Activated T-cell treated with anti-CD3 and anti-CD28 coated beads, Interleukin-2, amount 50 U/mL, for 72 hours (primary cell): Measurements from ENCODE around the gene NEK5. TPM values are rescaled to one million over a fixed set of nuclear protein-coding genes. Genes with fewer than 3 reads are reported as not detected.
"Not testable (repeated sequence)": the region's sequence is repeated elsewhere in the genome, so short reads cannot be mapped to it uniquely, and the experiment has no call there.

Experiments
- ATAC-seq, 2 donors: fragments of 150-1000 bp; cut with Tn5 transposase; replicated peaks in 1 of 2; 2 replicates each; pipeline ENCODE4 v1.10.0; 2021; ENCODE audit warnings: moderate library complexity in 2 of 2, mild to moderate bottlenecking in 1 of 2
- DNase-seq, 2 donors: peaks; one replicate each; pipeline ENCODE4 v3.0.0; 2021 to 2022; ENCODE audit warnings: mixed read lengths in 1 of 2
- H3K27ac Mint-ChIP-seq: one replicate; pipeline ENCODE4 v1.8.0; 2022; ENCODE audit warnings: mild to moderate bottlenecking, moderate library complexity, mixed read lengths
- H3K27me3 Mint-ChIP-seq: one replicate; pipeline ENCODE4 v1.8.0; 2022; ENCODE audit warnings: low read depth, mixed read lengths
- H3K36me3 Mint-ChIP-seq, 2 donors: one replicate each; pipeline ENCODE4 v1.8.0; 2022; ENCODE audit warnings: mixed read lengths in 2 of 2, mild to moderate bottlenecking in 1 of 2; ENCODE audit not compliant: insufficient read depth in 2 of 2
- H3K4me1 Mint-ChIP-seq: one replicate; pipeline ENCODE4 v1.8.0; 2022; ENCODE audit warnings: low read depth, mixed read lengths
- H3K4me3 Mint-ChIP-seq, 2 donors: one replicate each; pipeline ENCODE4 v1.8.0; 2022; ENCODE audit warnings: mild to moderate bottlenecking in 2 of 2, mixed read lengths in 2 of 2, moderate library complexity in 2 of 2
- H3K9me3 Mint-ChIP-seq, 2 donors: one replicate each; pipeline ENCODE4 v1.8.0; 2022; ENCODE audit warnings: mixed read lengths in 2 of 2
- total RNA-seq, 2 donors: library from RNA; stranded (reverse); gene quantifications; one replicate each; pipeline ENCODE4 v1.2.3, GENCODE V29; 2022

The NEK5 gene, protein sequence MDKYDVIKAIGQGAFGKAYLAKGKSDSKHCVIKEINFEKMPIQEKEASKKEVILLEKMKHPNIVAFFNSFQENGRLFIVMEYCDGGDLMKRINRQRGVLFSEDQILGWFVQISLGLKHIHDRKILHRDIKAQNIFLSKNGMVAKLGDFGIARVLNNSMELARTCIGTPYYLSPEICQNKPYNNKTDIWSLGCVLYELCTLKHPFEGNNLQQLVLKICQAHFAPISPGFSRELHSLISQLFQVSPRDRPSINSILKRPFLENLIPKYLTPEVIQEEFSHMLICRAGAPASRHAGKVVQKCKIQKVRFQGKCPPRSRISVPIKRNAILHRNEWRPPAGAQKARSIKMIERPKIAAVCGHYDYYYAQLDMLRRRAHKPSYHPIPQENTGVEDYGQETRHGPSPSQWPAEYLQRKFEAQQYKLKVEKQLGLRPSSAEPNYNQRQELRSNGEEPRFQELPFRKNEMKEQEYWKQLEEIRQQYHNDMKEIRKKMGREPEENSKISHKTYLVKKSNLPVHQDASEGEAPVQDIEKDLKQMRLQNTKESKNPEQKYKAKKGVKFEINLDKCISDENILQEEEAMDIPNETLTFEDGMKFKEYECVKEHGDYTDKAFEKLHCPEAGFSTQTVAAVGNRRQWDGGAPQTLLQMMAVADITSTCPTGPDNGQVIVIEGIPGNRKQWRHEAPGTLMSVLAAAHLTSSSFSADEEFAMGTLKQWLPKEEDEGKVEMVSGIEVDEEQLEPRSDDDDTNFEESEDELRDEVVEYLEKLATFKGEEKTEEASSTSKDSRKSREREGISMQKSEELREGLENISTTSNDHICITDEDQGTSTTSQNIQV
- under 1 TPM; 0.12 to 0.16 TPM for total RNA-seq

DNA sequence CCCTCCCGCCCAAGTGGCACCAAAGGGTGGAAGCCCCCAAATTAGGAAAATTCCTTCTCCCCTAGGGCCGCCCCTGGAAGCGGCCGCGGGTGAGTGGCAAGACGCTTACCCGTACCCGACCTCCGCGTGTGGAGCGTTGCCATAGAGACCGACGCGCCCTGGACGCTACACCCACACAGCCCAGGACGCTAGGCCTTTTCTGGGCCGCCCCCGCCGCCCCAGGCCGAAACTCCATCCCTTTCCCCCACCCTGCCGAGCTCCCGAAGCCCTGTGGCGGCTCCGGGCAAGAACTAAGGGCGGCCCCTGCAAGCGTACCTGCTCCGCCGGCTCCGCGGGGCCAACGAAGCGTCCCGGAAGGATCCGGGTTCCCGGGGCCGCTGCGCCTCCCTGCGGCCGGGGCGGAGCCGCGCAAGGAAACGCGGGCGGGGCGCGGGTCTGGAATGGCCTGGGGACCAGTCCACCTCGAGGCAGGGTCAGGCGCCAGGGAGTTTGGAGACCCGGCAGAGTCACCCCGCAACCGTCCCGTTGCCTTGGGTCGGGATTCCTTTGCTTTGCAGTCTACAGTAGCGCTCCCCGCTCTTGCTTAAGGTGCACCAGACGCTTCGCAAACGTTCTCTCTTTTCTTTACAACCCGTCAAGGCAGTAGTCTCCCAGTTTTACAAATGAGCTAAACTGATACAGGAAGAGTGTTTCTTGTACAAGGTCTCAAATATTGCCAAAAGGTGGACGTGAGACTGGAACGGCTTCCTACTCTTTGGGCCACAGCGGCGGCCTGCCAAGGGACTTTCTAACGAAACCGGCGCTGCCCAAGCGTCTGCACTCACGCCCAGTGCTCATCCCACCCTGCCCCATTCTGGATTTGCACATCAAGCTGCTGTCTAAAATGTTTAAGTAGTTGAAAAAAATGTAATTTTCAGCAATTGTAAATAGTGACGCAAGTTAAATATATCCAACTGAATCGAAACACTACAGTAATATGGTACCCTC, at the start of gene NEK5:
Gene NEK5 (minus strand): TSS at position 360 of the 987 bp plus-strand sequence. CDS start 1,591 bp downstream, outside the sequence.
- Mint-ChIP-seq H3K27me3 (peaks cover 13% of the 10 kb centered on the region), H3K4me3 (peak within 1 kb of the TSS; percentile 80 to 96), H3K9me3 (no peaks in the 10 kb centered on the region), H3K36me3 (no peaks in the 10 kb centered on the region), H3K27ac (no peak within 1 kb of the TSS), H3K4me1 (peaks cover 22% of the 10 kb centered on the region)
- peak; percentile 82 for ATAC-seq
- DNase-seq, result peak; percentile 66 to 75

DNA sequence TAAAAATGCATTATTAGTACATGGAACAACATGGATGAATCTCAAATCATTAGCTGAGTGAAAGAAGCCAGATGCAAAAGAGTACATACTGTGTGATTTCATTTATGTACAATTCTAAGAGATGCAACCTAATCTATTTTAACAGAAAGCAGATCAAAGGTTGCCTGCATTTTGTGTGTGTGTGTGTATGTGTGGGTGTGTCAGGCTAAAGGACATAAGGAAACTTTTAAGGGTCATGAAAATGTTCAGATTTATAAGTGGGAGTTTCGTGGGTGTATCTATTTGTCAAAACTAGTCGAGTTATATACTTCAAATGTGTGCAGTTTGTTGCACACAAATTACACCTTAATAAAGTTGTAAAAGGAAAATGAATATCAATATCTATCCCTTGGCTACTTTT, 48.4 kb upstream of the NEK5 start:
- H3K27ac Mint-ChIP-seq, result no peak overlapping the region
- H3K36me3 Mint-ChIP-seq, result peaks cover 0 to 14% of the 10 kb centered on the region in 2 donors
- ATAC-seq, result no peak
- DNase-seq, result no peak
- H3K4me3 Mint-ChIP-seq, result no peak overlapping the region
- no peaks in the 10 kb centered on the region for H3K27me3 Mint-ChIP-seq
- H3K4me1 Mint-ChIP-seq, result peaks cover 3% of the 10 kb centered on the region
- no peaks in the 10 kb centered on the region for H3K9me3 Mint-ChIP-seq

DNA sequence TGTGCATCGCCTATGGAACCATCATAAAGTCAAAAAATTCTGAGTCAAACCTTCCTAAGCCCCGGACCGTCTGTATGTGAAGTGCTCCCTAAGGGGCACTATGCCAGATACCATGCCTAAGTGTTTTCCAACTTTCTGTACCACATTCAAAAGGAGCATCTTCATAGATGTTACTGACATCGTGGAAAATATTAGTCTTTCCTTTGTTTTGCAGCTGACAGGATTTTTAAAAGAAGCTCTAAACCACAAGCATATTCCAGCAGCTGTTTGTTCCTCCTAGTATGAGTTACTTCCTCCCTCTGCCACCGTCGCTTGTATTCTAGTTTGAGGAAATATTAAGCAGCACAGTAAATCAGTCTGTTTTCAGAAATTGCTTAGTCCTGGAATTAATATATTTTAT, 45.1 kb upstream of the NEK5 start:
- not testable (repeated sequence) for H3K4me3 Mint-ChIP-seq, H3K4me1 Mint-ChIP-seq, ATAC-seq, DNase-seq, H3K9me3 Mint-ChIP-seq, H3K27me3 Mint-ChIP-seq, H3K36me3 Mint-ChIP-seq
- H3K27ac Mint-ChIP-seq, result peak overlapping the region; percentile 68

DNA sequence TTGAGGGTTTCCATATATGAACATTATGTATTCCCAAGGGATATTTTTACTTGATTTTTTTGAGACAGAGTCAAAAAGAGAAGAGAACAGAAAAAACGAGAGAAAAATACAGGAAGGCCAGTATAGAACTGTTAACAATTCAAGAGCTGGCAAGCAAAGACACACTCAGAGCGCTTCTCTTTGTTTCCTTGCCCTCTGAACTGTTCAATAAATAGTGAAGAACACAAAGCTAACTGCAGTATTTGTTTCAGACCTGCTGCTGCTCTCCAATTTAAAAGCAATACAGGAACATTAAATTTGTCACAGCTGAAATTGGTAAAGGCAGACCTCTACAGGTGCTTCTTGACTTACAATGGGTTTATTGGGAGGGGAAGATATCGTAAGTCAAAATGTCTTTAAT, 44.5 kb upstream of the NEK5 start:
- H3K9me3 Mint-ChIP-seq, result no peaks in the 10 kb centered on the region
- peaks cover 0 to 9% of the 10 kb centered on the region in 2 donors for H3K36me3 Mint-ChIP-seq
- no peak for DNase-seq
- no peak for ATAC-seq
- no peak overlapping the region for H3K4me3 Mint-ChIP-seq
- H3K27ac Mint-ChIP-seq, result peak overlapping the region; percentile 81
- H3K4me1 Mint-ChIP-seq, result no peaks in the 10 kb centered on the region
- H3K27me3 Mint-ChIP-seq, result no peaks in the 10 kb centered on the region

DNA sequence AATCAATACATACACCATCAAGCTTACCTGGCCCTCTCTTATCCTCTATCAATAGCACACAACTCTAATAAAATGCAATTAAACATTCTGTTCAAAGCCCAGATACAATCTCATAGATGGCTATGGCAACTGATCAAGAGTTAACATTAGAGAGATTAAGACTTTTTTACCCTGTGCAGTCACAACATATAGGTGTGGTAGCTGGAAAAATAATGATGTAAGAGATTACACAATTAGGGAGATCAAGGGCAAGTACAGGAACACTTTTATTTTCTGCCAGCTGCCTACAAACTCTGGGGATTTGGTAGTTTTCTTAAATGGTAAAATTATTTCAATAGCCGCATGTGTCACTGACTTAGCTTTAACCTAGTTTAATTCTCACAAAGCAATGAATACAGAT, 42.8 kb upstream of the NEK5 start:
- H3K9me3 Mint-ChIP-seq, H3K4me1 Mint-ChIP-seq, ATAC-seq, H3K27me3 Mint-ChIP-seq, DNase-seq, H3K4me3 Mint-ChIP-seq, H3K36me3 Mint-ChIP-seq: not testable (repeated sequence)
- H3K27ac Mint-ChIP-seq, result peak overlapping the region; percentile 74

DNA sequence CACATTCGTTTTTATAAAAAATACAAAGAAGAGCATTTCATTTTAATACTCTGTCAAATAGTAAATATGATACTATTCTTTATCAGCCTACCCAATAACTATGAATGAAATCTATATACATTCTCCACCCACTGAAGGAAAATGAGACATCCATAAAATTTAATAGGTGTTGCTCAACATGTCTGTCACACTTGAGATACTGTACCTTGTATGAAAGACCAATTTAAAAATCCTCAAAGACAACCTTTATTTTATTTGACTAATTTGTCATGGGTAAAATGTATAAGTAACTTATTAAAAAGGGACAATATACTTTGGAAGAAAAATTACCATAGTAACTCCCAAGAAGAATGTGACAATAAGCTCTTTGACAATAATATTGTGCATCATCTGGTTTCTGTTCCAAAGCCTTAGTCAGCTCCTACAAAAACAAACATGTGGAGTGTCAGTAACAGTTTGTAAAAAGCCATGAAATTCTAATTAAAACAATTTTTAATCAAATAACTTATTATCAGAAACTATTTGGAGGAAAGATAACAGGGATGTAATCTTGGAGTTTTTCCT, 42.0 kb upstream of the NEK5 start:
- H3K9me3 Mint-ChIP-seq, H3K4me3 Mint-ChIP-seq, H3K36me3 Mint-ChIP-seq, H3K4me1 Mint-ChIP-seq, H3K27ac Mint-ChIP-seq, DNase-seq, H3K27me3 Mint-ChIP-seq, ATAC-seq: not testable (repeated sequence)

DNA sequence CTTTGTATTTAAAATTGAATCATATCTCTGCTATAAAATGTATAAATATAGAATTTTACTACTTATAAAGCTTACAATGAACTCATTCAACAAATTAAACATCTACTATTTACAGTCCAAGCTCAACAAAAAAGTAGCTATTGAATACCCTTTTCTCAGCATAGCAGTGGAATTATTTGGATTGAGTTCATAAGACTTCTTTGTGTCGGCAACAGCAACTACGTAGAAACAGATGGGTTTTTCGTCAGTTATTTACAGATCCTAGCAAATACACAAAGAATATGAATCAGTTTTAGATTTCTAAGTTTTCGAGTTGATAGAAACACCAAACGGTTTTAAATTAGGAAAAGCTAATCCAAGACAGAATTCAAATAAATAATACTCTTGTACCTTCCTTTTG, 41.0 kb upstream of the NEK5 start:
- no peaks in the 10 kb centered on the region for H3K27me3 Mint-ChIP-seq
- H3K36me3 Mint-ChIP-seq, result peaks cover 0 to 4% of the 10 kb centered on the region in 2 donors
- no peak overlapping the region for H3K27ac Mint-ChIP-seq
- ATAC-seq (no peak), DNase-seq (no peak)
- H3K4me3 Mint-ChIP-seq, result no peak overlapping the region
- no peaks in the 10 kb centered on the region for H3K9me3 Mint-ChIP-seq
- H3K4me1 Mint-ChIP-seq, result no peaks in the 10 kb centered on the region

DNA sequence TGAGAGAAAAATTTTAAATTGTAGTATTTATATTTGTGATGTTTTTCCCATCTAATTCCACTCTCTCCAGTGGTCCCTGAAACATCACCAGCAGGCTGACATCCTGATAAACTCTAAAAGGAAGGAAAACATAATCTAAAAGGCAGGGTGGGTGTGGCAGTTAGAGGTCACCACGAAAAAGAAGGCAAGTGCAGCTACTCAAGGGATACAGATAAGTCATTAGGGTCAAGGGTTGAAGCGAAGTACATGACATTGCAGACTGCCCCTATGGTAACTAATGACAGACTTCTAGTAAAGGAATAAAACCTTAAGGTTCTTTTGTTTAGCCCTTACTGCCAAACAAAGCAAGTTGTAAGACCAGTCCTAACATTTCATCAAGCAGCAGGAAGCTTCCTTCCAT, 36.5 kb upstream of the NEK5 start:
- ATAC-seq, result no peak
- peak overlapping the region; percentile 46 for H3K27ac Mint-ChIP-seq
- H3K27me3 Mint-ChIP-seq, result no peaks in the 10 kb centered on the region
- H3K9me3 Mint-ChIP-seq, result no peaks in the 10 kb centered on the region
- H3K36me3 Mint-ChIP-seq, result peaks cover 0 to 4% of the 10 kb centered on the region in 2 donors
- no peak overlapping the region for H3K4me3 Mint-ChIP-seq
- peaks cover 8% of the 10 kb centered on the region for H3K4me1 Mint-ChIP-seq
- no peak for DNase-seq

DNA sequence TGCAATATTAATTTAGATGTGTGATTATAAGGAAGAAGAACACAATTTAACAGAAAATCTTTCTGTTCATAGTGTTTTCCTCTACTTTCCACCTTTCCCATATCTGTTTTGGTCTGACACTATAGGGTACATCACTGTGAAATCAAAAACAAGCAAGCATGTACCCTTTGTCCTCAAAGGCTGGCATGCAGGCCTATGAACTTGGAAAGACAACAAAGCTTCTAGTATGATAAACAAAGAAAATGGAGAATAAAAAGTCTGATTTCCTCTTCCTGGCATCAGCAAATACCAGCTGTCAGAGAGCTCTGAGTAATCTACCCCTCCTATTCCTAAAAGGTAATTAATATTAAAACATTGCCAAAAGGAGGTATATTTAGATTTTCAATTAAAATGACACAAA, 36.1 kb upstream of the NEK5 start:
- H3K27ac Mint-ChIP-seq, result no peak overlapping the region
- H3K9me3 Mint-ChIP-seq, result no peaks in the 10 kb centered on the region
- H3K27me3 Mint-ChIP-seq, result peaks cover 1% of the 10 kb centered on the region
- peaks cover 9% of the 10 kb centered on the region for H3K4me1 Mint-ChIP-seq
- peaks cover 0 to 4% of the 10 kb centered on the region in 2 donors for H3K36me3 Mint-ChIP-seq
- no peak for DNase-seq
- ATAC-seq, result no peak
- no peak overlapping the region for H3K4me3 Mint-ChIP-seq

DNA sequence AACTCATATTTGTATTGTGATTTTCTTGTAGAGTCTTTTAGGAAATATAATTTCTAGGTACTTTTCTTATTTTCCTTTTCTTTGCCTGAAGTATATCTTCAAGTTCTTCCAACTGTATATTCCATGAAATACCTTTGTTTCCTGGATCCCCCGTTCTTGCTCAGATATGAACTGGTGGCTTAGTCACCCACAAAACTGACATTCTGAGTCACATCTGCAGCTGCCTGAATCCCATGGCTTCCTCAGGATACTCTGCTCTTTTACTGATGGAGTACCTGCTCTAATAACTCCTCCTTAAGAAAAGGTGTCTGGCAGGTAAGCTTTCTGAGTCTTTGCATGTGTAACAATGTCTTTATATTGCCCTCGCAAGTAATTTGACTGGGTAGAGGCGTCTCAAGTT, 35.0 kb upstream of the NEK5 start:
- H3K4me1 Mint-ChIP-seq, result peaks cover 15% of the 10 kb centered on the region
- H3K36me3 Mint-ChIP-seq, H3K27ac Mint-ChIP-seq, H3K9me3 Mint-ChIP-seq, DNase-seq, H3K27me3 Mint-ChIP-seq, H3K4me3 Mint-ChIP-seq, ATAC-seq: not testable (repeated sequence)

DNA sequence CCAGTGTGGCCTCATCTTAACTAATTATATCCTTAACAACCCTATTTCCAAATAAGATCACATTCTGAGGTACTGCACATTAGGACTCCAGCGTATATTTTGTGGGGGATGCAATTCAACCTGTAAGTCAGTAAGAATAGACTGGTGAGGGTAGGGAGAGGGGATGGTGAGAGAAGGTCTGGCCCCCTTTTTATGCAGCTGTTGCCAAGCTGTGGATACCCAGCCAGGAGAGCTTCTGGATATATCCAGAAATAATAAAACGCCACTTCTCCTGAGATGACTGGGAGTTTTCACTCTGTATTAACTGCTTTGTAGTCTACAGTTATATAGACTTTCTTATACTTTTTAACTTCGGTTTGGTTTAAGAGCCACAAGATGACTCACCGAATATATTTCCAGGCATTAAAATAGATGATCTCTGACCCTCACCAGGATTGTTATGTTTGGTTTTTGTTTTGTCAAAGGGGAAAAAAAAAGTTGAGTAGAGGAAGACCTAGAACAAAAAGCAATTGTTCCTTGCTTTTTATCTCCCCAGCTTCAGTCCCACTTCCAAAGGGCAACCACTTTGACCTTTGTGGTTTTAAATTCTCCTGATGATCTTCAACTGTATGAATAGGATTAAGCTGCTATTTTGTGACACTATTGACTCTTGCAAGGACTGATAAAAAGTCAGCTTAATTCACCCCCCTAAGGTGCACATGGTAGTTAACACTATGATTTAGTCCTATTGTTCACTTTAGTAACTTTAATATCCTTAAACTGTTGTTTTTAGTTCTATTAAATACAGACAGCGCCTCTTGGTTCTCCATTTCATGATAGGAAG, 33.6 kb upstream of the NEK5 start:
- peaks cover 15% of the 10 kb centered on the region for H3K4me1 Mint-ChIP-seq
- H3K27ac Mint-ChIP-seq, result no peak overlapping the region
- no peaks in the 10 kb centered on the region for H3K9me3 Mint-ChIP-seq
- H3K4me3 Mint-ChIP-seq, result no peak overlapping the region
- ATAC-seq (no peak), DNase-seq (no peak)
- no peaks in the 10 kb centered on the region for H3K36me3 Mint-ChIP-seq
- peaks cover 7% of the 10 kb centered on the region for H3K27me3 Mint-ChIP-seq

DNA sequence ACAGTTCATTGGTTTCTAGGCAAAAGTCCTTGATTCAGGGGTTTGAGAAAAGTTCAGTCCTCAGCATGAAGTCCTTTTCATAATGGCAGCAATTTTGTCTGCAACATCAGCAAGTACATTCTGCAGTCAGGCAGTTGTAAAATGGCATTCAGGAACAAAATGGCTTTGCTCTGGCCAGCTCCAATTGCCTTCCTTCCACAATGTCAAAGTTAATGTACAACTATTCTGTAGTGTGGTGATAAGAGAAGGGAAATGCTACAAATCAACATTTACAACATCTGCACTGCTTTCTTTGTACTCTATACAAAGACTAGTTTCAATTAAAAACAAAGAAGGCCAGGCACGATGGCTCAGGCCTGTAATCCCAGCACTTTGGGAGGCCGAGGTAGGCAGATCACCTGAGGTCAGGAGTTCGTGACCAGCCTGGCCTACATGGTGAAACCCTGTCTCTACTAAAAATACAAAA, 32.3 kb upstream of the NEK5 start:
- Mint-ChIP-seq H3K4me3 (no peak overlapping the region), H3K27ac (no peak overlapping the region), H3K9me3 (no peaks in the 10 kb centered on the region), H3K36me3 (no peaks in the 10 kb centered on the region), H3K4me1 (peaks cover 15% of the 10 kb centered on the region), H3K27me3 (peaks cover 7% of the 10 kb centered on the region)
- DNase-seq (no peak), ATAC-seq (no peak)
